OCI-LY3 (cell line): ENCODE measurements around the gene ASNS.
A peak's percentile ranks its signal among the peaks of the same experiment; 100 is the strongest.
"Not testable (repeated sequence)": the region's sequence is repeated elsewhere in the genome, so short reads cannot be mapped to it uniquely, and the experiment has no call there.

Source experiments
- H2AFZ ChIP-seq: fragments of 200-600, 300-600 bp; shearing (Covaris generic); 2 replicates; pipeline ENCODE4 v1.6.0; 2014; ENCODE audit warnings: antibody characterized with exemption, low read depth, low read length
- H3K27ac ChIP-seq: fragments of 200-600, 300-600 bp; sonication (generic); 2 replicates; pipeline ENCODE4 v1.5.1; 2014; ENCODE audit warnings: mild to moderate bottlenecking, low read length, moderate library complexity, mixed read lengths
- H3K27me3 ChIP-seq: fragments of 200-600, 300-600 bp; sonication (generic); 2 replicates; pipeline ENCODE4 v1.6.1; 2014; ENCODE audit warnings: low read depth, low read length, mixed read lengths
- H3K36me3 ChIP-seq: fragments of 200-600, 300-600 bp; sonication (generic); replicated peaks from 2 replicates; pipeline ENCODE3; 2014; ENCODE audit warnings: low read depth, low read length, mixed read lengths
- H3K4me1 ChIP-seq: fragments of 300-600, 200-600 bp; sonication (generic); 2 replicates; pipeline ENCODE4 v1.6.1; 2014; ENCODE audit warnings: low read length, mixed read lengths
- H3K4me2 ChIP-seq: fragments of 200-600, 300-600 bp; sonication (generic); 2 replicates; pipeline ENCODE4 v1.6.1; 2014; ENCODE audit warnings: low read length, mixed read lengths
- H3K4me3 ChIP-seq: fragments of 300-600, 200-600 bp; sonication (generic); 2 replicates; pipeline ENCODE4 v1.5.1; 2014; ENCODE audit warnings: antibody characterized with exemption, mild to moderate bottlenecking, low read length, moderate library complexity
- H3K79me2 ChIP-seq: fragments of 300-600, 200-600 bp; shearing (Covaris generic); 2 replicates; pipeline ENCODE4 v1.6.1; 2014; ENCODE audit warnings: mild to moderate bottlenecking, low read length, mixed read lengths
- H3K9ac ChIP-seq: fragments of 300-600, 200-600 bp; shearing (Covaris generic); 2 replicates; pipeline ENCODE4 v1.6.0; 2014; ENCODE audit warnings: mild to moderate bottlenecking, low read length, moderate library complexity
- H3K9me3 ChIP-seq: fragments of 200-600, 300-600 bp; shearing (Covaris generic); 2 replicates; pipeline ENCODE4 v1.6.1; 2014; ENCODE audit warnings: low read length, mixed read lengths; ENCODE audit not compliant: insufficient read depth
- H4K20me1 ChIP-seq: fragments of 200-600, 300-600 bp; sonication (generic); 2 replicates; pipeline ENCODE4 v1.6.1; 2016; ENCODE audit warnings: low read length, mixed read lengths; ENCODE audit not compliant: insufficient read depth
- CTCF ChIP-seq: fragments of 200-600, 300-600 bp; sonication (generic); IDR thresholded peaks from 2 replicates; pipeline ENCODE4 v1.5.1; 2014; ENCODE audit warnings: antibody characterized with exemption, low read length, low read depth
- EZH2phosphoT487 ChIP-seq: fragments of 200-600 bp; shearing (Covaris generic); IDR thresholded peaks from 2 replicates; pipeline ENCODE4 v1.6.1; 2018; ENCODE audit warnings: antibody characterized with exemption, mixed run types, low read depth

Gene ASNS

GRCh38 chr7:97851683-97852082 lies 20.5 kb downstream of the ASNS start:
- no peak for TF ChIP-seq EZH2phosphoT487
- no peak overlapping the region for H3K4me3 ChIP-seq

GRCh38 chr7:97850262-97851031 lies 21.8 kb downstream of the ASNS start:
- not testable (repeated sequence) for H3K27me3 ChIP-seq, H3K79me2 ChIP-seq, H2AFZ ChIP-seq, H3K9ac ChIP-seq, H4K20me1 ChIP-seq, H3K9me3 ChIP-seq, H3K27ac ChIP-seq, H3K4me2 ChIP-seq, H3K4me3 ChIP-seq, H3K4me1 ChIP-seq
- peaks cover 22% of the 10 kb centered on the region for H3K36me3 ChIP-seq

More at GRCh38 chr7:97851683-97852082, 20.5 kb downstream of the ASNS start:
- Histone ChIP-seq H3K27ac (no peak overlapping the region), H3K9me3 (no peaks in the 10 kb centered on the region), H3K27me3 (no peaks in the 10 kb centered on the region), H3K9ac (no peak overlapping the region), H2AFZ (no peak overlapping the region), H3K36me3 (peaks cover 27% of the 10 kb centered on the region), H3K4me2 (no peak overlapping the region), H4K20me1 (no peaks in the 10 kb centered on the region), H3K4me1 (peaks cover 7% of the 10 kb centered on the region; the same call in 1 of the 2 replicates), H3K79me2 (no peaks in the 10 kb centered on the region)

GRCh38 chr7:97847791-97848190 lies 24.4 kb downstream of the ASNS start:
- Histone ChIP-seq H3K4me1 (peaks cover 7% of the 10 kb centered on the region), H3K9ac (no peak overlapping the region), H3K27me3 (no peaks in the 10 kb centered on the region), H3K79me2 (no peaks in the 10 kb centered on the region), H2AFZ (no peak overlapping the region), H3K36me3 (peaks cover 9% of the 10 kb centered on the region), H3K4me2 (no peak overlapping the region), H3K27ac (no peak overlapping the region), H3K9me3 (no peaks in the 10 kb centered on the region), H3K4me3 (no peak overlapping the region), H4K20me1 (no peaks in the 10 kb centered on the region)
- TF ChIP-seq CTCF: no peak
- no peak for TF ChIP-seq EZH2phosphoT487

GRCh38 chr7:97846945-97847344 lies 25.3 kb downstream of the ASNS start:
- Histone ChIP-seq H2AFZ (no peak overlapping the region), H4K20me1 (no peaks in the 10 kb centered on the region), H3K27me3 (no peaks in the 10 kb centered on the region), H3K79me2 (no peaks in the 10 kb centered on the region), H3K4me2 (no peak overlapping the region), H3K4me3 (no peak overlapping the region), H3K27ac (no peak overlapping the region), H3K4me1 (peaks cover 7% of the 10 kb centered on the region), H3K9ac (no peak overlapping the region), H3K9me3 (no peaks in the 10 kb centered on the region), H3K36me3 (peaks cover 3% of the 10 kb centered on the region)
- no peak for TF ChIP-seq CTCF
- no peak for TF ChIP-seq EZH2phosphoT487

GRCh38 chr7:97845622-97846203 lies 26.5 kb downstream of the ASNS start:
- H3K27me3 ChIP-seq: no peaks in the 10 kb centered on the region
- TF ChIP-seq CTCF (peak; percentile 58), EZH2phosphoT487 (no peak)

More at GRCh38 chr7:97845622-97846203, 26.5 kb downstream of the ASNS start:
- Histone ChIP-seq H3K9ac (no peak overlapping the region), H2AFZ (no peak overlapping the region), H3K79me2 (no peaks in the 10 kb centered on the region), H4K20me1 (no peaks in the 10 kb centered on the region), H3K36me3 (no peaks in the 10 kb centered on the region), H3K27ac (no peak overlapping the region), H3K9me3 (no peaks in the 10 kb centered on the region), H3K4me2 (no peak overlapping the region), H3K4me1 (peaks cover 7% of the 10 kb centered on the region), H3K4me3 (no peak overlapping the region)
